Measurements from ENCODE around the gene HNF4A.

Gene HNF4A

GRCh38 chr20:44426879-44427790 lies 71.6 kb downstream of the HNF4A start:
- DNase-seq (ENCODE audit: low read depth), result no peak

- DNase-seq (ENCODE audit: low read depth), result no peak
Measured at GRCh38 chr20:44427804-44428173, 72.3 kb downstream of the HNF4A start.

- no peak for DNase-seq (ENCODE audit: low read depth)
Measured at GRCh38 chr20:44428174-44429016, 72.9 kb downstream of the HNF4A start.

- DNase-seq (ENCODE audit: low read depth), result no peak
Measured at GRCh38 chr20:44429017-44429339, 73.5 kb downstream of the HNF4A start.

GRCh38 chr20:44429419-44430269 lies 74.1 kb downstream of the HNF4A start:
- DNase-seq (ENCODE audit: low read depth), result no peak

GRCh38 chr20:44430270-44431065 lies 75.0 kb downstream of the HNF4A start:
- no peak for DNase-seq (ENCODE audit: low read depth)

- DNase-seq (ENCODE audit: low read depth), result no peak
Measured at GRCh38 chr20:44431118-44431501, 75.6 kb downstream of the HNF4A start.

- DNase-seq (ENCODE audit: low read depth), result no peak
Measured at GRCh38 chr20:44431502-44432234, 76.2 kb downstream of the HNF4A start.

- DNase-seq (ENCODE audit: low read depth), result no peak
Measured at GRCh38 chr20:44432618-44433577, 77.4 kb downstream of the HNF4A start.

GRCh38 chr20:44433751-44434538 lies 78.4 kb downstream of the HNF4A start:
- no peak for DNase-seq (ENCODE audit: low read depth)

- DNase-seq (ENCODE audit: low read depth), result no peak
Measured at GRCh38 chr20:44435630-44436335, 80.3 kb downstream of the HNF4A start.

- DNase-seq (ENCODE audit: low read depth), result no peak
Measured at GRCh38 chr20:44436393-44436792, 80.9 kb downstream of the HNF4A start.

GRCh38 chr20:44437497-44437896 lies 82.0 kb downstream of the HNF4A start:
- DNase-seq (ENCODE audit: low read depth), result no peak

GRCh38 chr20:44438782-44439181 lies 83.3 kb downstream of the HNF4A start:
- no peak for DNase-seq (ENCODE audit: low read depth)

GRCh38 chr20:44439318-44439717 lies 83.8 kb downstream of the HNF4A start:
- no peak for DNase-seq (ENCODE audit: low read depth)

- DNase-seq (ENCODE audit: low read depth), result no peak
Measured at GRCh38 chr20:44442298-44443070, 87.0 kb downstream of the HNF4A start.
